ENCODE results near the gene GAST. TPM values are rescaled to one million over a fixed set of nuclear protein-coding genes. Genes with fewer than 3 reads are reported as not detected.
"Not testable (repeated sequence)": the region's sequence is repeated elsewhere in the genome, so short reads cannot be mapped to it uniquely, and the experiment has no call there.

GAST gene
- total and polyA plus RNA-seq, 7 experiments from 2014 or later, result not detected

DNA sequence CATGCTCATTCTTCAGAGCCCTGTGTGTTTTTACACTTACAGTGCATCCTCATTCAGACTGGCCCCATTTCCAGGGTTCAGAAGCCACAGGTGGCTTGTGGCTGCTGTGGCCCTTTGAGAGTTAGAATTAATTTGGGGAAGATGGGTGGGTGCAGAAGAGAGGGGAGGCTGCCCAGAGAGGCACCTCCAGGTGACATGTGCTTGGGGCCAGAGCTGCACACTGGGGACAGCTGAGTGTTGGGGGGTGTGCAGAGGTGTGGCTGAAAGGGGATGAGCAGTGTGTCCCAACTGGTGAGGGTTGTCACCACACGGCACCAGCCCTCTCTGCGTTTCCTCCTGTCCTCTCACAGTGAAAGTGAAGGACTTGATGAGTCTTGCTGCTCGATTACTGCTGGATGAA, 30.4 kb upstream of the GAST start:
- POLR2A ChIA-PET, result interaction anchor here (1.0 to 6.2 kb wide), 4 partner anchors 9 to 863 kb away, joined by 3 to 255 read pairs (median 6); partner anchors contain the start of gene EIF1
- H3K27ac Mint-ChIP-seq, result peak overlapping the region in 2 of 9 donors; percentile 21 to 65

DNA sequence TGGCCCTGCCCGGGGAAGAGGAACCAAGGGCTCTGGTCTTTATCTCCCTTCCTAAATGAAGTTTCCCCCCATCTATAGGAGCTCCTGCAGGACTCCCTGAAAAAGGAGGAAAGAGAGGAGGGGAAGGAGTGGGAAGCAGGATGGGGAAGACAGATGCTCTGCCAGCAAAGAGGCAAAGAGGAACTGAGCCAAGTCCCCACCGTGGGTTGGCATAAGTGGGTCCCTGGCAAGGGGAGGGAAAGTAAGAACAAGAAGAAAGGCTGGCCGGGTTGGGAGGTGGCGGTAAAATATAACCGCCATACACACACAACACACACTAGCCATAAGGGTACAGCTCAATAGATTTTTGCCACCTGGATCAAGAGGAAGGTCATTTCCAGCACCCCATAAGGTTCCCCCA, 29.5 kb upstream of the GAST start:
- ChIA-PET CTCF (interaction anchor here (1.0 kb wide), 1 partner anchor 13 kb away, joined by 4 read pairs; no protein-coding TSS in a partner anchor), POLR2A (interaction anchor here (2.4 kb wide), 1 partner anchor 9 kb away, joined by 6 read pairs; no protein-coding TSS in a partner anchor)
- H3K4me1 ChIP-seq (ENCODE audit: control insufficient read depth in 2 of 2, insufficient read depth in 2 of 2, low read length in 2 of 2), result peaks cover 17 to 20% of the 10 kb centered on the region in 2 donors
- Mint-ChIP-seq H3K4me3 (no peak overlapping the region), H3K27me3 (no peaks in the 10 kb centered on the region), H3K4me1 (peaks cover 17 to 43% (median 22%) of the 10 kb centered on the region in 7 donors), H3K27ac (peak overlapping the region in 2 of 9 donors; percentile 21 to 42), H3K36me3 (peaks cover 0 to 6% (median 0%) of the 10 kb centered on the region in 5 donors), H3K9me3 (peaks cover 0 to 3% (median 0%) of the 10 kb centered on the region in 11 donors)
- H3K36me3 ChIP-seq (ENCODE audit: control insufficient read depth in 2 of 3, insufficient read depth in 3 of 3, low read length in 3 of 3), result no peaks in the 10 kb centered on the region
- no peak for DNase-seq
- no peak overlapping the region for H3K4me3 ChIP-seq (ENCODE audit: low read length)
- intact Hi-C loops (cut with micrococcal nuclease), result no loop called here
- no peak overlapping the region for H3K27ac ChIP-seq (ENCODE audit: low read depth, low read length)
- ATAC-seq, result no peak
- no peaks in the 10 kb centered on the region for H3K9me3 ChIP-seq (ENCODE audit: control insufficient read depth in 2 of 3, low read length in 3 of 3)
- no peaks in the 10 kb centered on the region for H3K27me3 ChIP-seq (ENCODE audit: control insufficient read depth in 2 of 2, insufficient read depth in 2 of 2, low read length in 2 of 2)

More for the DNA sequence above, 30.4 kb upstream of the GAST start:
- no peak overlapping the region for H3K4me3 Mint-ChIP-seq
- no peak for ATAC-seq
- Histone ChIP-seq H3K27me3 (ENCODE audit: control insufficient read depth in 2 of 2, insufficient read depth in 2 of 2, low read length in 2 of 2) (no peaks in the 10 kb centered on the region), H3K4me3 (ENCODE audit: low read length) (no peak overlapping the region), H3K4me1 (ENCODE audit: control insufficient read depth in 2 of 2, insufficient read depth in 2 of 2, low read length in 2 of 2) (peaks cover 14 to 18% of the 10 kb centered on the region in 2 donors), H3K9me3 (ENCODE audit: control insufficient read depth in 2 of 3, low read length in 3 of 3) (no peaks in the 10 kb centered on the region), H3K36me3 (ENCODE audit: control insufficient read depth in 2 of 3, insufficient read depth in 3 of 3, low read length in 3 of 3) (no peaks in the 10 kb centered on the region), H3K27ac (ENCODE audit: low read depth, low read length) (no peak overlapping the region)
- peaks cover 18 to 46% (median 25%) of the 10 kb centered on the region in 7 donors for H3K4me1 Mint-ChIP-seq
- peaks cover 0 to 3% (median 0%) of the 10 kb centered on the region in 11 donors for H3K9me3 Mint-ChIP-seq
- CTCF ChIA-PET, result interaction anchor here (1.0 kb wide), 1 partner anchor 14 kb away, joined by 4 read pairs; no protein-coding TSS in a partner anchor
- H3K27me3 Mint-ChIP-seq, result no peaks in the 10 kb centered on the region
- H3K36me3 Mint-ChIP-seq, result peaks cover 0 to 9% (median 0%) of the 10 kb centered on the region in 5 donors
- intact Hi-C loops (cut with micrococcal nuclease), result no loop called here
- DNase-seq, result no peak

DNA sequence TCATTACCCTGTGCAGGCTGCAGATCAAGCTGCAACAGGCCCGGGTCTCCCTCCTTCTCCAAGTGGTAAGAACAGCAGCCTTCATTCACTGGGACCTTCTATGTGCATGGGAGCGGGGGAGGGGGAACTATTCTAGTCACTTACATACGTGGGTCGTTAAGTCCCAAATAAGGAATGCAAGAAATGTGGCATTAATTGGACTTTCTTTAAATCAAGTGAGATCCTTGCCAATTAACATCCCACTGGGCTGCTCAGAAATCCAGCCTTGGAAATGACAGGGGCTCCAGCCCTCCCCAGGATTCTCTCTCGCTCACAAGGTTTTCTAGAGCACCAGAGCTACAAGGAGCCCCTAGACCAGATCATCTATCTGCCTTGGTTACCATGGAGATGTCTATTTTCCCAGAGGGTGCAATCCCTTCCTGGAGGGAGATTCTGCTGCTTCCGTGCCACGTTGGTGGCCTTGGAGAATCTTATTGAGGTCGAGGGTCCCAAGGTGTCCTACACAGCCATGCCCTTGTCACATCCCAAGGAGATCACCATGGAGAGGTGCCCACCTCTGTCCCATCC, 28.6 kb upstream of the GAST start:
- H3K27ac Mint-ChIP-seq, result peak overlapping the region in 2 of 9 donors; percentile 39 to 53
- no peaks in the 10 kb centered on the region for H3K9me3 ChIP-seq (ENCODE audit: control insufficient read depth in 2 of 3, low read length in 3 of 3)
- intact Hi-C loops (cut with micrococcal nuclease), result no loop called here
- H3K4me1 ChIP-seq (ENCODE audit: control insufficient read depth in 2 of 2, insufficient read depth in 2 of 2, low read length in 2 of 2), result peaks cover 16 to 19% of the 10 kb centered on the region in 2 donors
- ATAC-seq (no peak), DNase-seq (no peak)
- ChIA-PET CTCF (no interaction called here), POLR2A (interaction anchor here (2.4 kb wide), 1 partner anchor 8 kb away, joined by 6 read pairs; no protein-coding TSS in a partner anchor)
- H3K4me3 ChIP-seq (ENCODE audit: low read length), result no peak overlapping the region
- no peak overlapping the region for H3K27ac ChIP-seq (ENCODE audit: low read depth, low read length)
- peaks cover 0 to 2% (median 0%) of the 10 kb centered on the region in 5 donors for H3K36me3 Mint-ChIP-seq
- H3K36me3 ChIP-seq (ENCODE audit: control insufficient read depth in 2 of 3, insufficient read depth in 3 of 3, low read length in 3 of 3), result no peaks in the 10 kb centered on the region
- peaks cover 0 to 2% (median 0%) of the 10 kb centered on the region in 5 donors for H3K27me3 Mint-ChIP-seq
- no peak overlapping the region for H3K4me3 Mint-ChIP-seq
- peaks cover 16 to 45% (median 22%) of the 10 kb centered on the region in 7 donors for H3K4me1 Mint-ChIP-seq
- H3K9me3 Mint-ChIP-seq, result peaks cover 0 to 2% (median 0%) of the 10 kb centered on the region in 11 donors
- no peaks in the 10 kb centered on the region for H3K27me3 ChIP-seq (ENCODE audit: control insufficient read depth in 2 of 2, insufficient read depth in 2 of 2, low read length in 2 of 2)

- Mint-ChIP-seq H3K36me3 (peaks cover 0 to 1% (median 0%) of the 10 kb centered on the region in 5 donors), H3K27me3 (peaks cover 0 to 7% (median 0%) of the 10 kb centered on the region in 5 donors), H3K4me3 (no peak overlapping the region), H3K27ac (peak overlapping the region in 3 of 9 donors; percentile 46 to 59 (median 53)), H3K4me1 (peaks cover 11 to 45% (median 17%) of the 10 kb centered on the region in 7 donors), H3K9me3 (peaks cover 0 to 7% (median 0%) of the 10 kb centered on the region in 11 donors)
- intact Hi-C loops (cut with micrococcal nuclease), result no loop called here
- DNase-seq, result no peak
- Histone ChIP-seq H3K4me1 (ENCODE audit: control insufficient read depth in 2 of 2, insufficient read depth in 2 of 2, low read length in 2 of 2) (peaks cover 15 to 17% of the 10 kb centered on the region in 2 donors), H3K27ac (ENCODE audit: low read depth, low read length) (no peak overlapping the region), H3K27me3 (ENCODE audit: control insufficient read depth in 2 of 2, insufficient read depth in 2 of 2, low read length in 2 of 2) (no peaks in the 10 kb centered on the region), H3K36me3 (ENCODE audit: control insufficient read depth in 2 of 3, insufficient read depth in 3 of 3, low read length in 3 of 3) (peaks cover 0 to 3% (median 0%) of the 10 kb centered on the region in 3 experiments), H3K9me3 (ENCODE audit: control insufficient read depth in 2 of 3, low read length in 3 of 3) (no peaks in the 10 kb centered on the region), H3K4me3 (ENCODE audit: low read length) (no peak overlapping the region)
- no peak for ATAC-seq
- POLR2A ChIA-PET, result interaction anchor here (1.3 to 2.4 kb wide), 2 partner anchors 8 to 19 kb away, joined by 6 to 7 read pairs; no protein-coding TSS in a partner anchor
- CTCF ChIA-PET, result no interaction called here
Observed at GRCh38 chr17:41684035-41684434, 28.1 kb upstream of the GAST start.

DNA sequence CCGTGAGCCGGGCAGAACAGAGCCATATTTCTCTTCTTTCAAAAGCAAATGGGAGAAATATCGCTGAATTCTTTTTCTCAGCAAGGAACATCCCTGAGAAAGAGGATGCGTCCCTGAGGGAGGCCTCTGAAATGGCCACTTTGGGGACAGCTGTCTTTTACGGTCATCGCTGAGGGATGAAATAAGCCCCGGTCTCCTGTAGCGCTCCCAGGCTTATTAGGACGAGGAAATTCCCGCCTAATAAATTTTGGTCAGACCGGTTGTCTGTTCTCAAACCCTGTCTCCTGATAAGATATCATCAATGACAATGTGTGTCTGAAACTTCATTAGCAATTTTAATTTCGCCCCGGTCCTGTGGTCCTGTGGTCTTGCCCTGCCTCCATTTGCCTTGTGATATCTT, 26.4 kb upstream of the GAST start:
- H3K4me3 ChIP-seq (ENCODE audit: low read length); H3K4me3 Mint-ChIP-seq; H3K27me3 ChIP-seq (ENCODE audit: control insufficient read depth in 2 of 2, insufficient read depth in 2 of 2, low read length in 2 of 2); ATAC-seq; H3K27me3 Mint-ChIP-seq; H3K27ac ChIP-seq (ENCODE audit: low read depth, low read length); DNase-seq; H3K9me3 ChIP-seq (ENCODE audit: control insufficient read depth in 2 of 3, low read length in 3 of 3): not testable (repeated sequence)
- Mint-ChIP-seq H3K9me3 (peaks cover 0 to 14% (median 0%) of the 10 kb centered on the region in 11 donors), H3K36me3 (peaks cover 4 to 16% (median 13%) of the 10 kb centered on the region in 5 donors), H3K27ac (peak overlapping the region in 1 of 9 donors; percentile 38), H3K4me1 (peaks cover 13 to 42% (median 17%) of the 10 kb centered on the region in 7 donors)
- H3K36me3 ChIP-seq (ENCODE audit: control insufficient read depth in 2 of 3, insufficient read depth in 3 of 3, low read length in 3 of 3), result peaks cover 14 to 20% (median 15%) of the 10 kb centered on the region in 3 experiments
- intact Hi-C loops (cut with micrococcal nuclease), result loop anchor here in 1 of 2 donors (5.0 kb wide), 2 partner anchors 1343 to 1702 kb away; no protein-coding TSS in a partner anchor
- peaks cover 17 to 21% of the 10 kb centered on the region in 2 donors for H3K4me1 ChIP-seq (ENCODE audit: control insufficient read depth in 2 of 2, insufficient read depth in 2 of 2, low read length in 2 of 2)
- ChIA-PET POLR2A (interaction anchor here (1.3 to 1.9 kb wide), 2 partner anchors 19 to 21 kb away, joined by 5 to 7 read pairs; no protein-coding TSS in a partner anchor), CTCF (interaction anchor here (0.6 to 1.4 kb wide), 3 partner anchors 16 to 20 kb away, joined by 3 to 4 read pairs (median 3); no protein-coding TSS in a partner anchor)

GRCh38 chr17:41686281-41686680, 25.9 kb upstream of the GAST start:
- peaks cover 13 to 46% (median 22%) of the 10 kb centered on the region in 7 donors for H3K4me1 Mint-ChIP-seq
- no peaks in the 10 kb centered on the region for H3K27me3 ChIP-seq (ENCODE audit: control insufficient read depth in 2 of 2, insufficient read depth in 2 of 2, low read length in 2 of 2)
- peak overlapping the region in 2 of 9 donors; percentile 38 to 99 for H3K27ac Mint-ChIP-seq
- H3K9me3 Mint-ChIP-seq, result peaks cover 0 to 14% (median 0%) of the 10 kb centered on the region in 11 donors
- no peak for DNase-seq
- H3K36me3 ChIP-seq (ENCODE audit: control insufficient read depth in 2 of 3, insufficient read depth in 3 of 3, low read length in 3 of 3), result peaks cover 19 to 26% (median 20%) of the 10 kb centered on the region in 3 experiments
- H3K9me3 ChIP-seq (ENCODE audit: control insufficient read depth in 2 of 3, low read length in 3 of 3), result no peaks in the 10 kb centered on the region
- ATAC-seq, result no peak
- H3K4me3 ChIP-seq (ENCODE audit: low read length), result no peak overlapping the region
- H3K36me3 Mint-ChIP-seq, result peaks cover 4 to 21% (median 17%) of the 10 kb centered on the region in 5 donors
- H3K27ac ChIP-seq (ENCODE audit: low read depth, low read length), result no peak overlapping the region
- CTCF ChIA-PET, result interaction anchor here (0.6 kb wide), 1 partner anchor 19 kb away, joined by 3 read pairs; no protein-coding TSS in a partner anchor
- H3K4me1 ChIP-seq (ENCODE audit: control insufficient read depth in 2 of 2, insufficient read depth in 2 of 2, low read length in 2 of 2), result peaks cover 22 to 25% of the 10 kb centered on the region in 2 donors
- H3K4me3 Mint-ChIP-seq, result no peak overlapping the region
- POLR2A ChIA-PET, result interaction anchor here (1.9 kb wide), 1 partner anchor 19 kb away, joined by 5 read pairs; no protein-coding TSS in a partner anchor
- intact Hi-C loops (cut with micrococcal nuclease), result loop anchor here in 1 of 2 donors (5.0 kb wide), 2 partner anchors 1344 to 1701 kb away; no protein-coding TSS in a partner anchor
- H3K27me3 Mint-ChIP-seq, result peaks cover 0 to 9% (median 0%) of the 10 kb centered on the region in 5 donors
